HG03521 (cell line): Measurements from ENCODE around the gene SLC9A5.

Experiments used
- ATAC-seq: cut with Tn5 transposase; IDR thresholded peaks from one replicate; pipeline ENCODE4 v1.9.1; 2021; ENCODE audit warnings: mild to moderate bottlenecking, moderate library complexity; ENCODE audit not compliant: unreplicated experiment

The SLC9A5 gene

DNA sequence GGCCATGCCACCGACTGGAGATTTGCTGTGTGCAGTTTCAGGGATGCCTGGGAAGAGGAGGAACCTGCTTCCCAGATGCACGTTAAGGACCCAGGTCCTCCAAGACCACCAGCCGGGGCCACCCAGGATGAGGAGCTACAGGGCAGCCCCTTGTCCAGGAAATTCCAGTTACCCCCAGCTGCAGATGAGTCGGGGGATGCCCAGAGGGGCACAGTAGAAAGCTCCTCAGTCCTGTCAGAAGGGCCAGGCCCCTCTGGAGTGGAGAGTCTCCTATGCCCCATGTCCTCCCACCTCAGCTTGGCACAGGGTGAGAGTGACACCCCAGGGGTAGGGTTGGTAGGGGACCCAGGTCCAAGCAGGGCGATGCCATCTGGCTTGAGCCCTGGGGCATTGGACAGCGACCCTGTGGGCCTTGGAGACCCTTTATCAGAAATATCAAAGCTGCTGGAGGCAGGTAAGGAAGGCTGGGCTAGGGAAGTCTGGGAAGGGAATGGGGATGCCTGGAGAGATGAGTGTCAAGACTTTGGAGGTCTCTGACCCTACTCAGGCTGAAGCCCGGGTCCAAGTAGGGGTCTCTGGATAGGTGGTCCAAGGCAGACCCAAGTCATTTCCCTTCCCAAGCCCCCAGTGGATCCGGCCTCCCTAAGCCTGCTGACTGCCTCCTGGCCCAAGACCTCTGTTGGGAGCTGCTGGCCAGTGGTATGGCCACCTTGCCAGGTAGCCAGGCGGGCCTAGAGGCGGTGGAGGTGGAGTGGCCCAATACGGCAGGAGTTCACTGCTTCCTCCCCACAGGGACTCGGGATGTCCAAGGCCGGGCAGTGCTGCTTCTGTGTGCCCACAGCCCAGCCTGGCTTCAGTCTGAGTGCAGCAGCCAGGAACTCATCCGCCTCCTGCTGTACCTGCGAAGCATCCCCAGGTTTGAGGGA lies 31.6 kb downstream of the SLC9A5 start:
- ATAC-seq = no peak

DNA sequence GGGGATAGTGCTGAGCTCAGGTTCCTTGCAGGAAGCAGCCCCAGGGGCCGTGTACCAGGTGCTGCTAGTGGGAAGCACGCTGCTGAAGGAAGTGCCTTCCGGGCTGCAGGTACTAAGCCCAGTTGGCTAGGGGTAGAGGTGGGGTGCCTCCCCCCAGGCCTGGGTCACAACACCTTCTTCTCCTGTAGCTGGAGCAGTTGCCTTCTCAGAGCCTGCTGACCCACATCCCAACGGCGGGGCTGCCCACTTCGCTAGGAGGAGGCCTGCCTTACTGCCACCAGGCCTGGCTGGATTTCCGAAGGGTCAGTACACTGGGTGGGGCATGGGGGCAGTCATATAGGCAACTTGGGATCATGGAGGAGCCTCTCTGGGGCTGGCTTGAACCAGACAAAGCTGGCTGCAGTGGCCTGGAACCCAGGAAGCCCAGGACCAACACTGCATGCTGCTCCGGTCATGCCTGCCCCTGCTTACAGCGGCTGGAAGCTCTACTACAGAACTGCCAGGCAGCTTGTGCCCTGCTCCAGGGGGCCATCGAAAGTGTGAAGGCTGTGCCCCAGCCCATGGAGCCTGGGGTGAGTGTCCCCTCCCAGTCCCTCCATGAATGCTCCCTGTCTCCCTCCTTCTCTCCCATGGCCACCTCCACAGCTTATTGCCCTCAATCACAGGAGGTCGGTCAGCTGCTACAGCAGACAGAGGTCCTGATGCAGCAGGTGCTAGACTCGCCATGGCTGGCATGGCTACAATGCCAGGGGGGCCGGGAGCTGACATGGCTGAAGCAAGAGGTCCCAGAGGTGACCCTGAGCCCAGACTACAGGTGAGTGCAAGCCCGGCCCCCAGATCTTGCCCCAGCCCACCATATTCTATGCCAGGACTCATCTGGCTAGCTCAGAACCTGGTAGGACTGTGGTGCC lies 33.0 kb downstream of the SLC9A5 start:
- no peak for ATAC-seq

DNA sequence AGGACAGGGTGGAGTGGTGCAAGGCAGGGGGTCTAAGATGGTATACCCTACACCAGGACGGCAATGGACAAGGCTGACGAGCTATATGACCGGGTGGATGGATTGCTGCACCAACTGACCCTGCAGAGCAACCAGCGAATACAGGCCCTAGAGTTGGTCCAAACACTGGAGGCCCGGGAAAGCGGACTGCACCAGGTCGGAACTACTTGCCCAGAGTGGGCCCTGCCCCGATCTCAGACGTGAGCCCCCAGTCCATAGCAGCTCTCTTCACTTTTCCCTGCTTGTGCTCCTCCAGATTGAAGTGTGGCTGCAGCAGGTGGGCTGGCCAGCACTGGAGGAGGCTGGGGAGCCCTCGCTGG lies 33.6 kb downstream of the SLC9A5 start:
- no peak for ATAC-seq

- no peak for ATAC-seq
These were observed 34.5 kb downstream of the SLC9A5 start for GRCh38 chr16:67283039-67283825.

DNA sequence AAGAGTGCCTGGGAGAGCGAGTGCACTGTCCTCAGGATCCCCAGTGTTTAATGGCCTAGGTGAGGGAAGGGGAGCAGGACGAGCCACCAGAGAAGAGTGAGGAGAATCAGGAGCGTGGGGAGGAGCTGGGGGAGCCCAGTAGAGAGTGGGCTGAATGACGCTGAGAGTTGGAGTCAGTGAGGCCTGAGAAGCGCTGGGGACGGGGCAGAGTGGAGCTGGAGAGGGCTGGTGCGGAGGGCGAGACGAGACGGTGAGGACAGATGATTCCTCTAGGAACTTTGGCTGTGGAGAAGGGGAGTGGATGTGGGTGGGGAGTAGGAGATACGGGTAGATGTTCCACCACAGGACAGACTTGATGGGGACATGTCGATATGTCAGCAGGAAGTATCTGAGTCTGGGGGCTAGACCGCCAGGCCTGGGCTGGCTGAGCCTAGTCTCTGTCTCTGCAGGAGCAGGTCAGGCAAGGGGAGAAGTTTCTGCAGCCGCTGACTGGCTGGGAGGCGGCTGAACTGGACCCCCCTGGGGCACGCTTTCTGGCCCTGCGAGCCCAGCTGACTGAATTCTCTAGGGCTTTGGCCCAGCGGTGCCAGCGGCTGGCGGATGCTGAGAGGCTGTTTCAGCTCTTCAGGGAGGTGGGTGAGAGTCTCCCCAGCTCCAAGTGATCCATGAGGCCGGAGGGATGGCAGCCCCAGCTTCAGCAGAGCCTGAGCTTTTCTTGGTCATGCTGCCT lies 35.2 kb downstream of the SLC9A5 start:
- ATAC-seq = no peak

GRCh38 chr16:67284699-67285646 lies 36.2 kb downstream of the SLC9A5 start:
- no peak for ATAC-seq

GRCh38 chr16:67286441-67287235 lies 37.9 kb downstream of the SLC9A5 start:
- no peak for ATAC-seq

DNA sequence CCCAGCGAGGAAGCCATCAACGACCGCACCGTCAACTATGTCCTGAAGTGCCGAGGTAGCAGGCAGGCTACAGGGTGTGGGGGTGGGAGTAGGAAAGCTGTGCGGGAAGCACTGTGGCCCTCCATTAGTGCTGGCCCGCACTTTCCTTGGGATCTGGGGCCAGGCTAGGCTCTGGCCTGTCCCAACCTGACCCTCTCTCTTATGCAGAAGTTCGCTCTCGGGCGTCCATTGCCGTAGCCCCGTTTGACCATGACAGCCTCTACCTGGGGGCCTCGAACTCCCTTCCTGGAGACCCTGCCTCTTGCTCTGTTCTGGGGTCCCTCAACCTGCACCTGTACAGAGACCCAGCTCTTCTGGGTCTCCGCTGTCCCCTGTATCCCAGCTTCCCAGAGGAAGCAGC lies 39.2 kb downstream of the SLC9A5 start:
- ATAC-seq = no peak

DNA sequence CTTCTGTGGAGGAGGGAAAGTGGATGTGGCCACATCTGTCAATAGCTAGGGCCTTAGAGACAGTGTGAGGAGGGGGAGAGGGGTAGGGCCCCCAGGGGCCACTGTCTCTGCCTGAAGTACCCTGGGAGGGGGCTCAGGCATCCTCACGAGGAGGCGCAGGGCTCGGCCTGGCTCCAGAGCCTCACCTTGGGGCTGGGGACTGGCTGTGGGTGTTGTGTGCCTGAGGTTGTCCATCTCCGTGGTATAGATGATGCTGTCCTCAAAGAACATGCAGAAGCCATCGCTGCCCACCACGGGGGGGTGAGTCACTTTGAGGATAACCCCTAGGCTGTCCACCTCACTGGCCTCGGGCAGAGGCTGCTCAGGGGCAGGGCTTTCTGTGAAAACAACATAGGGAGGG lies 42.7 kb downstream of the SLC9A5 start:
- no peak for ATAC-seq

GRCh38 chr16:67294171-67294757 lies 45.5 kb downstream of the SLC9A5 start:
- ATAC-seq = no peak

- ATAC-seq = no peak
These were observed 46.2 kb downstream of the SLC9A5 start for GRCh38 chr16:67294938-67295361.

DNA sequence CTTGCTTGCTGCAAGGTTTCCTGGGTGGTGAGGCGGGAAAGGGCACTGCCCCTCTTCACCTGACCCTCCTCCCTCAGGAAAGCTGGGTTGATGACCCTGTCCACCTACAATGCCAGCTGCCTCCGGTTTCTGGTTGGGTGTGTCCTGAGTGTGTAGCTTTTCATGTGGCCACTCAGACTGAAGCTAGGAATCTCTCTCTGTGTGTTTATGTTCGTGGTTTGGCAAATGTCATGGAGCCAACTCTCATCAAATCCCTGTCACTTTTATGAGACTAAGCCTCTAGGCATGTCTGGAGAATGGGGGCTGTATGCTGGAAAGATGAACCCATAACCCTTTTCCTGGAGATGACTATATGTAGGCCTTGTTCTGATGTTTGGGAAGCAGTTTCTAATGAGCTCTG lies 47.6 kb downstream of the SLC9A5 start:
- ATAC-seq = no peak

GRCh38 chr16:67298277-67298676 lies 49.5 kb downstream of the SLC9A5 start:
- no peak for ATAC-seq

- ATAC-seq = no peak
These were observed 50.5 kb downstream of the SLC9A5 start for GRCh38 chr16:67299269-67299668.

- no peak for ATAC-seq
These were observed 52.5 kb downstream of the SLC9A5 start for GRCh38 chr16:67301080-67301782.

GRCh38 chr16:67302076-67302475 lies 53.3 kb downstream of the SLC9A5 start:
- no peak for ATAC-seq

DNA sequence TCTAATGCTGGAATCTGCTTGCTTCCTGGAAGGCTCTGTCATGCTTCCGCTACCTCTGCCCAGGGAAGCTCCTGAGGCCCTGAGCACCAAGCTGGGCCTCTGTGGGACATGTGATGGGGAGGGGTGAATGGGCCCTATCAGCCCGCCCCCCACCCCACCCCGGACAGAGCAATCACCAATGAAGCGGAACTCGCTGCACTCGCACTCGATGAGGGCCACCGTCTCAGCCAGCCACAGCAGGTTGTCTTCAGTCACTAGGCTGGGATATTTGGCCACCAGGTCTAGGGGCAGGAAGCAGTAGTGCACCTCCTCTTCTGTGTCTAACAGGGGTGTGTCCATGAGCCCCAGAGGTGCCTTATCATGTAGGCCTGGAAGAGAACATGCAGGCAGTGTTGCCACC lies 54.2 kb downstream of the SLC9A5 start:
- no peak for ATAC-seq
